GM12878 (cell line): ENCODE measurements around the gene DUS3L. TPM values are rescaled to one million over a fixed set of nuclear protein-coding genes. Genes with fewer than 3 reads are reported as not detected.
"Not testable (repeated sequence)": the region's sequence is repeated elsewhere in the genome, so short reads cannot be mapped to it uniquely, and the experiment has no call there.

Source experiments
- ATAC-seq: fragments of 200-7000 bp; cut with Tn5 transposase; 3 replicates; pipeline ENCODE4 v1.9.1; 2020; ENCODE audit warnings: mild to moderate bottlenecking, moderate library complexity
- BruUV-seq: library from RNA; stranded (reverse); fragments of 400-500 nt; replicated peaks from 2 replicates; lab custom pipeline; 2021; lab: Mats Ljungman, UMichigan
- CTCF ChIA-PET: fragments of 300-600 bp; sonication (Branson Sonifier 250); formaldehyde crosslinking; extraction: SDS; loops from one replicate; lab custom pipeline; 2021; ENCODE audit warnings: inconsistent platforms; lab: Yijun Ruan, JAX
- POLR2A ChIA-PET: fragments of 350-600 bp; formaldehyde crosslinking; extraction: SDS; loops from one replicate; lab custom pipeline; 2021; ENCODE audit warnings: inconsistent platforms; lab: Charles Lee
- RAD21 ChIA-PET: fragments of 300-600 bp; sonication (Branson Sonifier 250); formaldehyde crosslinking; loops from one replicate; lab custom pipeline; 2023; ENCODE audit warnings: antibody characterized with exemption; ENCODE audit not compliant: unreplicated experiment; lab: Charles Lee
- SMC1A ChIA-PET: fragments of 300-600 bp; sonication (Branson Sonifier 250); formaldehyde crosslinking; loops from one replicate; lab custom pipeline; 2023; ENCODE audit not compliant: unreplicated experiment, uncharacterized antibody; lab: Charles Lee
- DNase-seq: peaks from one replicate; pipeline ENCODE4 v3.0.0-alpha.2; 2011; ENCODE audit warnings: low read depth, low spot score
- FAIRE-seq: peaks from 3 replicates; lab custom pipeline; 2011; peaks lifted over from hg19 to GRCh38; lab: Jason Lieb, UNC
- H2AFZ ChIP-seq: 2 replicates; pipeline ENCODE4 v1.6.0; 2011; ENCODE audit warnings: low read depth, low read length, control low read depth; ENCODE audit not compliant: control insufficient read depth
- H3K27ac ChIP-seq: 2 replicates; pipeline ENCODE4 v1.5.1; 2011; ENCODE audit warnings: control low read depth; ENCODE audit not compliant: control insufficient read depth, insufficient read depth
- H3K27me3 ChIP-seq, 2 experiments: replicated peaks in 1 of 2; 2 replicates each; pipeline versions ENCODE4 v1.6.0 to v1.6.1; 2011; ENCODE audit warnings: low read length in 1 of 2; ENCODE audit not compliant: control insufficient read depth in 2 of 2, insufficient read depth in 2 of 2
- H3K36me3 ChIP-seq, 2 experiments: 2 replicates each; pipeline ENCODE4 v1.5.1; 2011; ENCODE audit warnings: low read length in 1 of 2; ENCODE audit not compliant: control insufficient read depth in 2 of 2, insufficient read depth in 2 of 2
- H3K4me1 ChIP-seq: 2 replicates; pipeline ENCODE4 v1.6.1; 2011; ENCODE audit warnings: mild to moderate bottlenecking, low read length, moderate library complexity, mixed read lengths; ENCODE audit not compliant: control insufficient read depth, insufficient read depth
- H3K4me2 ChIP-seq: 2 replicates; pipeline ENCODE4 v1.6.0; 2011; ENCODE audit warnings: control low read depth; ENCODE audit not compliant: control insufficient read depth, insufficient read depth
- H3K4me3 ChIP-seq: fragments of 200-600 bp; sonication (generic); 2 replicates; pipeline ENCODE4 v1.5.1; 2016
- H3K79me2 ChIP-seq: 2 replicates; pipeline ENCODE4 v1.6.0; 2011; ENCODE audit warnings: low read length; ENCODE audit not compliant: control insufficient read depth, insufficient read depth
- H3K9ac ChIP-seq: 2 replicates; pipeline ENCODE4 v1.8.0; 2011; ENCODE audit warnings: low read length, control low read depth, mixed read lengths; ENCODE audit not compliant: control insufficient read depth, insufficient read depth
- H3K9me3 ChIP-seq: replicated peaks from 3 replicates; pipeline ENCODE4 v1.5.1; 2011; ENCODE audit warnings: mild to moderate bottlenecking, low read length; ENCODE audit not compliant: control insufficient read depth, insufficient read depth
- H4K20me1 ChIP-seq: 2 replicates; pipeline ENCODE4 v1.6.0; 2011; ENCODE audit not compliant: control insufficient read depth, insufficient read depth
- CBX3 ChIP-seq: fragments of 200-600 bp; sonication (generic); IDR thresholded peaks from 2 replicates; pipeline ENCODE4 v1.6.1; 2016; ENCODE audit warnings: low read depth, borderline replicate concordance
- DPF2 ChIP-seq: fragments of 450-650 bp; IDR thresholded peaks from 2 replicates; pipeline ENCODE4 v1.6.1; 2017; ENCODE audit warnings: mild to moderate bottlenecking
- EGR1 ChIP-seq, 2 experiments: IDR thresholded peaks; 1 replicate in 1 of 2; 2 replicates in 1 of 2; pipeline ENCODE4 v1.6.1; 2011 to 2012; ENCODE audit warnings: low read depth in 2 of 2, low read length in 2 of 2, borderline replicate concordance in 1 of 2, mild to moderate bottlenecking in 1 of 2, moderate library complexity in 1 of 2
- KDM1A ChIP-seq: fragments of 200-600 bp; sonication (generic); IDR thresholded peaks from 2 replicates; pipeline ENCODE4 v1.6.1; 2016; ENCODE audit warnings: borderline replicate concordance
- NFXL1 ChIP-seq: fragments of 450-650 bp; IDR thresholded peaks from 2 replicates; pipeline ENCODE4 v1.6.1; 2017; ENCODE audit warnings: antibody characterized with exemption, mild to moderate bottlenecking, borderline replicate concordance
- PAX5 ChIP-seq: IDR thresholded peaks from 2 replicates; pipeline ENCODE4 v1.6.1; 2011; ENCODE audit warnings: low read depth, low read length, borderline replicate concordance
- POLR2A ChIP-seq: IDR thresholded peaks from 2 replicates; pipeline ENCODE4 v1.6.1; 2011; ENCODE audit warnings: low read depth, mild to moderate bottlenecking, low read length
- RELB ChIP-seq: fragments of 450-650 bp; IDR thresholded peaks from 2 replicates; pipeline ENCODE4 v1.6.1; 2017; ENCODE audit warnings: low read depth, mild to moderate bottlenecking, moderate library complexity
- ZNF217 ChIP-seq: fragments of 450-650 bp; IDR thresholded peaks from 2 replicates; pipeline ENCODE4 v1.6.1; 2017; ENCODE audit warnings: antibody characterized with exemption, mild to moderate bottlenecking
- ZZZ3 ChIP-seq: IDR thresholded peaks from 2 replicates; pipeline ENCODE4 v1.6.1; 2011; ENCODE audit warnings: low read depth; ENCODE audit not compliant: control insufficient read depth, insufficient read length
- WGBS: methylation state at CpG from one replicate; pipeline ENCODE4 v1.1.6; 2016; ENCODE audit warnings: low lambda C conversion rate; ENCODE audit not compliant: insufficient replicate concordance, insufficient coverage; ENCODE audit errors: missing lambda C conversion rate; 5-methylcytosine and 5-hydroxymethylcytosine counted together
- in situ Hi-C: fragments of 300-500 bp; cut with MboI; formaldehyde crosslinking; loops from 9 replicates; pipeline ENCODE4 v1.14.3; 2018; ENCODE audit warnings: mixed read lengths
- intact Hi-C: fragments of 100-400 bp; cut with micrococcal nuclease; formaldehyde crosslinking; loops from one replicate; pipeline ENCODE4 v1.14.2; 2022; ENCODE audit not compliant: unreplicated experiment
- polyA plus RNA-seq, 11 experiments: library from polyadenylated mRNA; depleted of rRNA in 4 of 11; unstranded in 6 of 11; stranded (reverse) in 5 of 11; fragments of >200 nt; fragmentation: Nextera tagmentation in 4 of 11; fragmentation: Illumina TruSeq in 1 of 11; extraction: Ambion mirVana in 4 of 11; extraction: Trizol in 1 of 11; gene quantifications; 1 replicate in 1 of 11; 2 replicates in 10 of 11; pipeline versions ENCODE4 v1.2.1 to v1.2.3, GENCODE V29; 2011 to 2016; ENCODE audit warnings: inconsistent platforms in 2 of 11, missing spikeins in 2 of 11, low read depth in 1 of 11
- total RNA-seq, 4 experiments: library from RNA; depleted of rRNA in 3 of 4; stranded (reverse); fragments of >200 nt in 3 of 4; fragmentation: Illumina TruSeq in 1 of 4; extraction: Trizol in 1 of 4; gene quantifications; 2 replicates each; pipeline versions ENCODE4 v1.2.1 to v1.2.3, GENCODE V29; 2013 to 2021

Gene DUS3L
- total and polyA plus RNA-seq, 10 of the 15 experiments (the other 5 are each of a cell fraction or from before 2014, with no cell fraction given), result 0.64 to 47.6 (median 31.1) TPM

GRCh38 chr19:5749505-5749904 lies 41.5 kb downstream of the DUS3L start (continued):
- no peak for TF ChIP-seq ZNF217
- TF ChIP-seq PAX5, result no peak
- TF ChIP-seq POLR2A, result no peak
- TF ChIP-seq KDM1A, result no peak
- TF ChIP-seq EGR1 (IDR thresholded peaks at IDR 0.05; ENCODE audit: borderline replicate concordance in 1 of 2, low read depth in 2 of 2, low read length in 2 of 2), result no peak
- TF ChIP-seq NFXL1, result no peak
- no peak for TF ChIP-seq RELB
- no peak for TF ChIP-seq DPF2
- no peak for TF ChIP-seq ZZZ3
- no peak for TF ChIP-seq CBX3

- H3K9ac ChIP-seq, H3K9me3 ChIP-seq, H2AFZ ChIP-seq, H3K4me2 ChIP-seq, DNase-seq, ATAC-seq, FAIRE-seq, H3K4me3 ChIP-seq, H3K36me3 ChIP-seq, intact Hi-C loops, H3K27me3 ChIP-seq, H3K27ac ChIP-seq, in situ Hi-C loops, H4K20me1 ChIP-seq, H3K79me2 ChIP-seq, BruUV-seq, H3K4me1 ChIP-seq, RAD21 ChIA-PET: not testable (repeated sequence)
- ChIA-PET POLR2A (interaction anchor here (0.6 kb wide), 2 partner anchors 25 to 1224 kb away, joined by 3 to 5 read pairs; no protein-coding TSS in a partner anchor), SMC1A (interaction anchor here (0.9 kb wide), 1 partner anchor 229 kb away, joined by 4 read pairs; the partner anchor contains the start of gene RANBP3), CTCF (interaction anchor here (0.9 kb wide), 1 partner anchor 9 kb away, joined by 6 read pairs; no protein-coding TSS in a partner anchor)
- WGBS, result 6% methylated on average over 6 of the region's 6 CpGs
Observed at GRCh38 chr19:5748920-5749319, 42.0 kb downstream of the DUS3L start.

- H3K36me3 ChIP-seq, in situ Hi-C loops, CTCF ChIA-PET, H2AFZ ChIP-seq, H3K27ac ChIP-seq, intact Hi-C loops, ATAC-seq, H3K27me3 ChIP-seq, RAD21 ChIA-PET, H3K4me2 ChIP-seq, H3K9ac ChIP-seq, H3K9me3 ChIP-seq, FAIRE-seq, H3K4me3 ChIP-seq, H3K4me1 ChIP-seq, BruUV-seq, H3K79me2 ChIP-seq, POLR2A ChIA-PET, DNase-seq, SMC1A ChIA-PET, H4K20me1 ChIP-seq: not testable (repeated sequence)
- 33% methylated on average over 10 of the region's 10 CpGs for WGBS
Observed at GRCh38 chr19:5744999-5745398, 46.0 kb downstream of the DUS3L start.
